ENCODE data around the gene OR2H2. TPM values are rescaled to one million over a fixed set of nuclear protein-coding genes. Genes with fewer than 3 reads are reported as not detected.

The OR2H2 gene
- total and polyA plus RNA-seq, 2 of the 13 experiments (the other 11 are each of a cell fraction or from before 2014, with no cell fraction given) = not detected

DNA sequence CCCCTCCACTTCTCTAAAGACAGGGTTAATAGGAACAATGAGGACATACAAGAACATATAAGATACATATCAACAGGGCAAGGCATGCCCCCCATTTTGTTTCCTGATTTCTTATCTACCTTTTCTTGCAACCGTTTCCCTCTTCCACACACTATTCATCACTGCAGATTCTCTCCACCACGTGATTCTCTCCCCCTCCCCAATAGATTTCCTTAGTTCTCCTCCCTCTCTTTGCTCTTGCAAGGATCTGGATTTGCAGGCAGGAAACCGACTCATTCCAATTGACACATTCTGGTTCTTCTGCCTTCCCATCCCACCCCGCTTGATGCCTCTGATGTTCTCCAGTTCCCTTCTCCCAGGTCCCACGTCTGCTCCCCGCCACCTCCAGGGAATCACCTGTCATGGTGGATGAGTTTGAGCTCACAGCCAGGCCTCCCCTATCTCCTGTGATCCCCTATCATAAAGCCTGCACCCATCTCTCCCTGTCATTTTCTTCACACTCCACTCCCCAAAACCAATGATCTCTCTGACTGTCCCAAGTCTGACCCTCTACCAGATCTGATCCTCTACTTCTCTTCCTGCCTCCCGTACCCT lies 40.5 kb downstream of the OR2H2 start:
- Histone ChIP-seq H3K9ac (ENCODE audit: insufficient read depth, low read depth, low read length) (no peak overlapping the region), H3K79me2 (ENCODE audit: insufficient read depth, low read length) (no peaks in the 10 kb centered on the region), H3K4me2 (ENCODE audit: low read depth, low read length) (no peak overlapping the region), H3K9me3 (ENCODE audit: low read length) (no peaks in the 10 kb centered on the region), H3K4me3 (replicated peaks in 1 of 3; ENCODE audit: insufficient read depth in 1 of 3, low read depth in 2 of 3, low read length in 3 of 3) (no peak overlapping the region), H4K20me1 (ENCODE audit: insufficient read depth, low read length) (no peaks in the 10 kb centered on the region), H3K36me3 (replicated peaks in 1 of 2; ENCODE audit: control insufficient read depth in 1 of 2, insufficient read depth in 2 of 2, low read length in 2 of 2) (no peaks in the 10 kb centered on the region), H3K27ac (ENCODE audit: extremely low read length, insufficient read depth, low read length) (no peak overlapping the region), H2AFZ (ENCODE audit: low read length) (no peak overlapping the region), H3K27me3 (ENCODE audit: control insufficient read depth in 1 of 2, insufficient read depth in 2 of 2, low read length in 2 of 2) (peaks cover 10 to 54% of the 10 kb centered on the region in 2 experiments), H3K4me1 (ENCODE audit: insufficient read depth, low read length) (peaks cover 11% of the 10 kb centered on the region)
- no peak for TF ChIP-seq ZNF670 (CRISPR knock-in tag; IDR thresholded peaks at IDR 0.05; ENCODE audit: borderline replicate concordance)
- TF ChIP-seq BHLHE40 (IDR thresholded peaks at IDR 0.05; ENCODE audit: low read length) = no peak
- no peak for TF ChIP-seq ZSCAN21 (CRISPR knock-in tag; IDR thresholded peaks at IDR 0.05; ENCODE audit: borderline replicate concordance)
- TF ChIP-seq MEF2D (CRISPR knock-in tag; IDR thresholded peaks at IDR 0.05) = no peak
- no peak for TF ChIP-seq ZFP1 (CRISPR knock-in tag; IDR thresholded peaks at IDR 0.05)
- FAIRE-seq = no peak
- in situ Hi-C loops (cut with HindIII; ENCODE audit: extremely low pct_ligation_motif_present, low pct_unique_long_range_greater_than_20kb) (no loop called here), intact Hi-C loops (cut with micrococcal nuclease; ENCODE audit: unreplicated experiment) (no loop called here)
- no peak for DNase-seq (ENCODE audit: low spot score)
- no peak for ATAC-seq
- ChIA-PET POLR2A (no interaction called here), CTCF (ENCODE audit: low intra/inter-chr PET ratio, low total read pairs) (no interaction called here)
- BruUV-seq (replicated peaks) = no TSS peak
- WGBS (ENCODE audit: low lambda C conversion rate) = 15% methylated on average over 7 of the region's 7 CpGs

DNA sequence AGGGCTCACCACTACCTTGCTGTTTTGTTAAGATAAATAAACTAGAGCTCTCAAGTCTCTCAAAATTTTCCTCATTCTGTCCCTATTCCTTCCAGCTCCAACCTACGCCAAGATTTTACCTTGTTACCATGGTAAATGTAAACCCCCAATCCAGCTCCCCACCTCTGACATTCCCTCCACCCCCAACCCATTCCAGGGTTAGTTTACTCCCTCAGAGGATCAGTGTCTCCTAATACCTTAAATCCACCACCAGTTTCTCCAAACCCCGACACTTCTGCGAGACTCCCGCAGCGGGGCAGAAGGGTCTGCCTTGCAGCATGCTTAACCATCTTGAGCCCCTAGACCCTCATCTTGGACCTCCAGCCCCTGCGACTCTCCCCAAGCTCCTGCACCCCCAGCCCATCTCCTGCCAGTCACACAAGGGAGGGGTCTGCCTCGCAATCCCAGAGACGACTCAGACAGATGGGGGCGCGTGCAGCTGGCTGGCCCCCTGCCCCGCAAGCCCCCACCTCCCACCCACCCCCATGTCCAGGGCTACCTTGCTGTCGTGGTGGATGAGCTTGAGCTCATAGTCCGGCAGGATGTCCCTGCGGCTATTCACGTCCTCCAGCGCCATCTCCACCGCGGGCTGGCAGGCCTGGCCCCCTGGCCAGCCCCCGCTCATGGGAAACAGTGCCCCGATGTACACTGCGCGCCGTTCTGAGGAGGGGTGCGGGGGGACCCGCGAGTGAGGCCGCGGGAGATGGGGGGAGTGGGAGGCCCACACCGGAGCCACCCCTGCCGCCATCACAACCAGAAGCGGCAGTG lies 42.2 kb downstream of the OR2H2 start:
- no peaks in the 10 kb centered on the region for H3K79me2 ChIP-seq (ENCODE audit: insufficient read depth, low read length)
- H3K9me3 ChIP-seq (ENCODE audit: low read length) = no peaks in the 10 kb centered on the region
- ChIA-PET POLR2A (no interaction called here), CTCF (ENCODE audit: low intra/inter-chr PET ratio, low total read pairs) (no interaction called here)
- H4K20me1 ChIP-seq (ENCODE audit: insufficient read depth, low read length) = no peaks in the 10 kb centered on the region; the same call in 1 of the 2 replicates
- H3K4me2 ChIP-seq (ENCODE audit: low read depth, low read length) = no peak overlapping the region
- no peak overlapping the region for H2AFZ ChIP-seq (ENCODE audit: low read length)
- DNase-seq (ENCODE audit: low spot score) (no peak), ATAC-seq (no peak), FAIRE-seq (no peak)
- in situ Hi-C loops (cut with HindIII; ENCODE audit: extremely low pct_ligation_motif_present, low pct_unique_long_range_greater_than_20kb) = no loop called here
- intact Hi-C loops (cut with micrococcal nuclease; ENCODE audit: unreplicated experiment) = no loop called here
- no peak overlapping the region for H3K27ac ChIP-seq (ENCODE audit: extremely low read length, insufficient read depth, low read length)
- H3K36me3 ChIP-seq (replicated peaks in 1 of 2; ENCODE audit: control insufficient read depth in 1 of 2, insufficient read depth in 2 of 2, low read length in 2 of 2) = no peaks in the 10 kb centered on the region
- no peak overlapping the region for H3K9ac ChIP-seq (ENCODE audit: insufficient read depth, low read depth, low read length)
- TF ChIP-seq ZNF207 (IDR thresholded peaks at IDR 0.05; ENCODE audit: borderline replicate concordance) (no peak), DPF2 (CRISPR knock-in tag; IDR thresholded peaks at IDR 0.05; ENCODE audit: borderline replicate concordance, low read depth) (no peak)
- TF ChIP-seq, protein P1, sequence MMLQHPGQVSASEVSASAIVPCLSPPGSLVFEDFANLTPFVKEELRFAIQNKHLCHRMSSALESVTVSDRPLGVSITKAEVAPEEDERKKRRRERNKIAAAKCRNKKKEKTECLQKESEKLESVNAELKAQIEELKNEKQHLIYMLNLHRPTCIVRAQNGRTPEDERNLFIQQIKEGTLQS (CRISPR knock-in tag; IDR thresholded peaks at IDR 0.05) = no peak
- H3K4me1 ChIP-seq (ENCODE audit: insufficient read depth, low read length) = peaks cover 18% of the 10 kb centered on the region
- WGBS (ENCODE audit: low lambda C conversion rate) = 37% methylated on average over 28 of the region's 31 CpGs
- peaks cover 10 to 69% of the 10 kb centered on the region in 2 experiments; a peak in 4 of 5 replicates for H3K27me3 ChIP-seq (ENCODE audit: control insufficient read depth in 1 of 2, insufficient read depth in 2 of 2, low read length in 2 of 2)
- BruUV-seq (replicated peaks) = no TSS peak
- no peak overlapping the region for H3K4me3 ChIP-seq (replicated peaks in 1 of 3; ENCODE audit: insufficient read depth in 1 of 3, low read depth in 2 of 3, low read length in 3 of 3)

Measured in HepG2 (cell line).